A673 (cell line): ENCODE measurements around the gene SCPEP1.
"Not testable (repeated sequence)": the region's sequence is repeated elsewhere in the genome, so short reads cannot be mapped to it uniquely, and the experiment has no call there.

Source experiments
- EZH2 ChIP-seq: fragments of 200-600 bp; sonication (generic); IDR thresholded peaks from 2 replicates; pipeline ENCODE4 v1.6.1; 2017; ENCODE audit warnings: borderline replicate concordance, low read depth, mild to moderate bottlenecking, mixed read lengths, antibody characterized with exemption, low read length; ENCODE audit not compliant: poor library complexity, severe bottlenecking
- TF ChIP-seq, protein P1 (sequence below): fragments of 300-800, 200-600 bp; sonication (generic); conservative IDR thresholded peaks from 2 replicates; pipeline ENCODE4 v1.5.1; 2017; ENCODE audit warnings: low read depth, mild to moderate bottlenecking, antibody characterized with exemption, low read length, moderate library complexity, mixed read lengths

DNA sequence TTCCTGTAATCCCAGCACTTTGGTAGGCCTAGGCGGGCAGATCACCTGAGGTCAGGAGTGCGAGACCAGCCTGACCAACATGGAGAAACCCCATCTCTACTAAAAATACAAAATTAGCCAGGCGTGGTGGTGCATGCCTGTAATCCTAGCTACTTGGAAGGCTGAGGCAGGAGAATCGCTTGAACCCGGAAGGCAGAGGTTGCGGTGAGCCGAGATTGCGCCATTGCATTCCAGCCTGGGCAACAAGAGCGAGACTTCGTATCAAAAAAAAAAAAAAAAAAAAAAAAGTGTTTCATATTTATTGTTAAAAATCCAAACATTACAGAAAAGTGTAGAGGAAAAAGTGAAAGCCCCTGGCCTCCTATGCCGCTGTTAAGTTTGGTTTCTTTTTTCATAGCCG, 2.6 kb downstream of the SCPEP1 start:
- TF ChIP-seq EZH2, result not testable (repeated sequence)
- TF ChIP-seq, protein P1, sequence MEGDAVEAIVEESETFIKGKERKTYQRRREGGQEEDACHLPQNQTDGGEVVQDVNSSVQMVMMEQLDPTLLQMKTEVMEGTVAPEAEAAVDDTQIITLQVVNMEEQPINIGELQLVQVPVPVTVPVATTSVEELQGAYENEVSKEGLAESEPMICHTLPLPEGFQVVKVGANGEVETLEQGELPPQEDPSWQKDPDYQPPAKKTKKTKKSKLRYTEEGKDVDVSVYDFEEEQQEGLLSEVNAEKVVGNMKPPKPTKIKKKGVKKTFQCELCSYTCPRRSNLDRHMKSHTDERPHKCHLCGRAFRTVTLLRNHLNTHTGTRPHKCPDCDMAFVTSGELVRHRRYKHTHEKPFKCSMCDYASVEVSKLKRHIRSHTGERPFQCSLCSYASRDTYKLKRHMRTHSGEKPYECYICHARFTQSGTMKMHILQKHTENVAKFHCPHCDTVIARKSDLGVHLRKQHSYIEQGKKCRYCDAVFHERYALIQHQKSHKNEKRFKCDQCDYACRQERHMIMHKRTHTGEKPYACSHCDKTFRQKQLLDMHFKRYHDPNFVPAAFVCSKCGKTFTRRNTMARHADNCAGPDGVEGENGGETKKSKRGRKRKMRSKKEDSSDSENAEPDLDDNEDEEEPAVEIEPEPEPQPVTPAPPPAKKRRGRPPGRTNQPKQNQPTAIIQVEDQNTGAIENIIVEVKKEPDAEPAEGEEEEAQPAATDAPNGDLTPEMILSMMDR, result not testable (repeated sequence)
